Medulla oblongata (tissue), 1 donor: Measurements from ENCODE around the gene HOXD12.

Experiments used
- DNase-seq: peaks from one replicate; pipeline ENCODE4 v3.0.0-alpha.2; 2015; ENCODE audit errors: extremely low spot score

The HOXD12 gene

DNA sequence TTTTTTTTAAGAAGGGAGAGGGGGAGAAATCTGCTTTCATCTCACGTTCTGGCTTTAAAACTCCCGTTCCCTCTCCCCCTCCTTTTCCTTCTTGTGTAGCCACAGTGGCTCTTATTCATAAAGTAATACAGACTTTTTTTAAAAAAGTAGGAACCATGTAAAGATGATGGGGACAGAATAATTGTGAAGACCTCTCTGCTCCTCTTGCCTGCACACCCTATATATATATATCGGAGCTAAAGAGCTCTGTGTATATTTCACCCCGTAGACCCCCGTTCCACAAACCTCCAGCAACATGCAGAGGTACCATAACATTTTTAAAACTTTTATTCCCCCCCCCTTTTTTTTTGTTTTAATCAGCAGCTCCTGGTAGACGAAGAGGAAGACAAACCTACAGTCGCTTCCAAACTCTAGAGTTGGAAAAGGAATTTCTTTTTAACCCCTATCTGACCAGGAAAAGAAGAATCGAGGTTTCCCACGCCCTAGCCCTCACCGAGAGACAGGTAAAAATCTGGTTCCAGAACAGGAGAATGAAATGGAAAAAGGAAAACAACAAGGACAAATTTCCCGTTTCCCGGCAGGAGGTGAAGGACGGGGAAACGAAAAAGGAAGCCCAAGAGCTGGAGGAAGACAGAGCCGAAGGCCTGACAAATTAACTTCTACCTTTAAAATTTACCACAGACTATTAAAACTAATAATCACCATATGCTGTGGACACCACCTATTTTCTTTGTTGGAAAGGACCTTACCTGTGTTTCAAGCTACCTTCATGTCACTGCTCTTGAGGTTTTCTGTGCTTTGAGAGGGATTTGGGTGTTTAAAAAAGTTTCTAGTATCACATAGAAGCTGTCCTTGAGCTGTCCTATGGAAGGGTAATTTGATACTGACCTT, 31.6 kb downstream of the HOXD12 start:
- no peak for DNase-seq

DNA sequence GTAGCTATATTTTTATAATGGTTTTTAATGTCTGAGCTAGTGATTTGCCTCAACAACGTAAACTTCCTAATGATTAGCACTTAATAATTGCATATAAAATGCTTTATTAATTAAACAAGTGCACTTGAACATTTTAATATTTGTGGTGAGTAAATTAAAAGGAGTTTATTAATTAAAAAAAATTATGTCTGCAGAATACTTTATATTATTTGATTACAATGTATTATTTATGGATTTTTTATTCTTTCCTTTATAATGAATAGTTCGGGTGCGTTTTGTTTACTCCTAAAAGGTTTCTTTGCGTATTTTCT, 32.2 kb downstream of the HOXD12 start:
- DNase-seq, result no peak

DNA sequence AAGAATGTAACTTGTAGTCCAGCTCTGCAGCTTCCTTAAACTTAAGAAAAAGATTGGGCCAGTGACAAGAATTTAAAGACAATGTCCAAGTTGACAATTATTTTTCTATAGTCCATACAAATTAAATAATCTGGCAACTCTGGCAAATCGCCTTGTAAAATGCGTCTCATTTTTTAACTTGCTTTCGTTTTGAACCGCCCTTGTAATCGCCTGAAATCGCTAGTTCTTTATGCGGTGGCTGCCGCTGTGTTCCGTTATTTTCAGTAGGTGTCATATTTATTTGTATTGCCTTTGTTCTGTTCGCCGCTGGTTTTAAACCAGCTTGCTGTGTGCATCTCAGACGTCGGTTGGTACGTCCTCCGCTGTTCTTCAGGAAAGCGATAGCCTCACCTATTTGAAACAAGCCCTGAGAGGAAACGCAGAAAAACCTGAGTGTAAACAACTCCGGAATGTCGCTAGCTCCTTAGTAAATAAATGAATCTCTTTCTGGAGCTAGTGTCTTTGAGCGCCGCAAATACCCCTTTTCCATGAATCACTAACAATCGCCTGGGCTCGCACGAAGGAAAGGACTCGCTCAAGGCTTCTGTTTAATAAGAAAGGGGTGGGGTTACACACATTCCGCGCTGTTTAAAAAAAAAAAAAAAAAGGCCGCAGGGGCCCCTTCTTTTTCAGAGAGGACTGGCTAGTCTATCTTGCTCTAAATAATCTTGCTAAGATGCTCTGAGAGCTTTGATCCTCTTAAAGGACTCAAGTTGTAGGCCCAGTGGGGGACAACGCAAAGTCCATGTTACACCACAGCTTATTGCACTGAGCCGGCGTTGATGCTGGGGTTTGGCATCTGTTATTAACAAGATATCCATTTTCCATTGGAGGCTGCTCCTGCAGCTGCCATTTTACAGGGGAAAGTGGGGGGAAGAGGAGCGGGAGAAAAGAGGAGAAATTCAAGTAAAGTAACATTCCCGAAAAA, 32.9 kb downstream of the HOXD12 start:
- DNase-seq, result peak; percentile 20

DNA sequence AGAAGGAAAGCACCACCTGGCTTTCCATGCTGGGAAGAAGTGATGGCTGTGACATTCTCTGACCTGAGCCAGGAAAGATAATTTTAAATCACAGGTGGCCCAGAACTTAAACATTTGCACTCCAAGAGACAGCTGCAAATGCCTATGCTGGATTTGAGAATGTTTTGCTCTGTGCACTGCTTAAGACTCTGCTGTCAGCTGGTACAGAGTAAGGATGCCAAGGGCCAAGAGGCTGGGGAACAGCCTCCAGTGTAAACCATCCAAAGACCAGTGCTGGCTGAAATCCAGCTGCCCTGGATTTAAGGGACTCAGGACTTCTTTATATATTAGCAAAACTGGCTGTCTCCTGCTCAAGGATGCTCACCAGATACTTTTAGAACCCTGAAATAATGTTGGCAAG, 33.8 kb downstream of the HOXD12 start:
- DNase-seq, result peak; percentile 80

DNA sequence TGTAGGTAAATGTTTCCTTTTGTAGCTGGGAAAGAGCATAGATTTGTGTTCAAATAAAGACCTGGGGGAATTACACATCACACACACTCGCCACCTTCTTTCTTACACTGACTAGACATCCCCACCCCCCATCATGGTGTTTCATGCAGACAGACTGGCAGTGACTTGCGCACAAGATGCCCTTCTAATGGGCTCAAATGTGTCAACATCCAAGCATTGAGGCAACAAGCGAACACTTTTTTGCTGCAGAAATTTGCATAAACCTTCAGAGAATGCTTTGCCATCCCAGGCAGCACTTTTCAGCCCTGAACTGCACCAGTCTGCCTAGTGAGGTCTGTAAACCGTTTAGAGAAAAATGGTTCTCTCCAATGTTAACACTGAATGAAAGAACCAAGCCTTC, 34.4 kb downstream of the HOXD12 start:
- DNase-seq, result no peak

DNA sequence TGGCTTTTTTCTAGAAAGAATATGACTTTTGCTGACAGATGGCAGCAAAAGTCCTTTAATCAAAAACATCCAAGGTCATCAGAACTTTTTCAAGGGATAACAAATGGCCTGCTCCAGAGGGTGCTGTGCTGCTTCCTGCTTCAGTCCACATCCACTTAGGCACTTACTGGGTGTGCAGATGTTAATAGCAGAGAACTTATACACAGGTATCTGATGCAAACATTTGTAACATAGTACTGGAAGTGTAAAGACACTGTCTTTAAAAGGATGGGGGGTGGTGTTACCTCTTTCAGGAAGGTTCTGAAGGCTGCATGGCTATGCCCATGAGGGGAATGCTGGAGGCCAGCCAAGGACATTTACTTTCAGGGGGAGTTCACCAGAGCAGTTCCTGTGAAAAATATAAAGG, 35.4 kb downstream of the HOXD12 start:
- peak; percentile 46 for DNase-seq

DNA sequence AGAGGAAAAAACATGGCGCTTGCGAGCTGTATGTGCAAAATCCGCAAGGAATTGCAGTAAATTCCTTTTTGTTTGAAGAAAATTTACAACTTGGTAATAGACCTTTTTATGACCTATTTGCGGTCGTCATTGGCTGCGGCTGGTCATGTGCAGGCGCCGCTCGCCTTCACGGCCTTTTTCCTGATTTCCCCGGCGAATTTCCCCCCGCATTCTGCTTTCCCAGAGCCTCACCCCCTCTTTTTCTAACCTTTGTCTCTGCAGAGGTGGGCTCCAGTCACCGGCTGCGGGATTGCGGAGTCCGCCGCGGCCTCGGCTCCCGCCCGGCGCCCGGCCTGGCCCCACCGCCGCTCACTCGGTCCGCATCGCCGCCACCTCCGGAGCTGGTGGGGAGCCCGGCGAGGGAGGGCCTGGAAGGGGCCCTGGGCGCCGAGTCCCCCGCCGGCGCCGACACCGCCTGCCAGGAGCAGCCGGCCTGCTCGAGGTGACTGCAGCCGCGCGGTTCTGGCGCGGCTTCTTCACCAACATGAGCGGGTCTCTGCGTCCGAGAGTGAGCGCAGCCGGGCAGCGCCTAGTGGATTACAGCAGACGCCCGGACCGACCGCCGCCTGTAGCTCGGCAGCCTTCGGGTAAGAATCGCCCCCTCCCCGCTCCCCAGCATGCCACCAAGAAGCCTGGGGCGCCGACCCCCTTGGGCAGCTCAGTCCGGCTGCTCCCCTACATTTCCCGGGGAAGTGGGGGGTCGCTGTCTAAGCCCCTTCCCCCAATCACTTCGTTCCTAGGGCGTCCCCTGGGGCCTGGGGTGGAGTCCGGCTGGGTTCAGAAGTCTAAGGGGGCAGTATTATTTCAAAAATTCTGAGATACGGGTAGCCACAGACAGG, 37.0 kb downstream of the HOXD12 start:
- DNase-seq, result no peak

DNA sequence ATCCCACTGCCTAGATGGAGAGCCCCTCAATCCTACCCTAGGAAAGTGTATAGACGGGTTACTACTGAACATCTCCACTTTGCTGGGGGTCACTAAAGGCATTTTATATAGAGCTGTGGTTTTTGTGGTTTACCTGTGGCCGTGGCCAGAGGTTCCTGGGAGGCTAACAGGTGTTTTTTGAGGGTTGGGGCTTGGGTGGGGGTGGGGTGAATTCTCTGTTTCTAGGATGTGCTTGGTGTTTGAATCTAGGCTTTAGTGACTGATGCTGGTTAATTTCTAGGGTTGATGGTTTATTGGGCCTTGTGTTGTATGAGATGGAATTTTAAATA, 37.6 kb downstream of the HOXD12 start:
- DNase-seq, result no peak

DNA sequence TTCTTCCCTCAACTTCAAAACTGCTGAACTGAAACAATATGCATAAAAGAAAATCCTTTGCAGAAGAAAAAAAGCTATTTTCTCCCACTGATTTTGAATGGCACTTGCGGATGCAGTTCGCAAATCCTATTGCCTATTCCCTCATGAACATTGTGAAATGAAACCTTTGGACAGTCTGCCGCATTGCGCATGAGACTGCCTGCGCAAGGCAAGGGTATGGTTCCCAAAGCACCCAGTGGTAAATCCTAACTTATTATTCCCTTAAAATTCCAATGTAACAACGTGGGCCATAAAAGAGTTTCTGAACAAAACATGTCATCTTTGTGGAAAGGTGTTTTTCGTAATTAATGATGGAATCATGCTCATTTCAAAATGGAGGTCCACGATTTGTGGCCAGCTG, 38.3 kb downstream of the HOXD12 start:
- DNase-seq, result peak; percentile 26

DNA sequence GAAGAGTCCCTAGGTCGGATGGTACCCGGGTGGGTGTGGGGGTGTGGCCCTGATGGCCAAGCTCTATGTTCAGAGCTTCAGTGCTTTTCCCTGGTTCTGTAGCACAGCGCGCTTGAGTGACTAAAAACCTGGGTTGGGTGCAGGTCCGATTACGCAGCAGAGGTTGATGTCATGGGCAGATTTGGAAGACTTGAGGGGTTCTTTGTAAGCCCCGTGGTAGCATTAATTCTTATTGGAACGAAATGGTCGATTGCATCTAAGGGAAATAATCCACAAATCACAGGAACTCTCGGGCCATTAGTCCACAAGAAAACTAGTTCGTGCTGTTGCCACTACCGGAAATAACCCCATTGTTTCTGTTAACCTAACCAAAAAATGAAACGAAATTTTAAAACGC, 38.9 kb downstream of the HOXD12 start:
- peak; percentile 38 for DNase-seq

DNA sequence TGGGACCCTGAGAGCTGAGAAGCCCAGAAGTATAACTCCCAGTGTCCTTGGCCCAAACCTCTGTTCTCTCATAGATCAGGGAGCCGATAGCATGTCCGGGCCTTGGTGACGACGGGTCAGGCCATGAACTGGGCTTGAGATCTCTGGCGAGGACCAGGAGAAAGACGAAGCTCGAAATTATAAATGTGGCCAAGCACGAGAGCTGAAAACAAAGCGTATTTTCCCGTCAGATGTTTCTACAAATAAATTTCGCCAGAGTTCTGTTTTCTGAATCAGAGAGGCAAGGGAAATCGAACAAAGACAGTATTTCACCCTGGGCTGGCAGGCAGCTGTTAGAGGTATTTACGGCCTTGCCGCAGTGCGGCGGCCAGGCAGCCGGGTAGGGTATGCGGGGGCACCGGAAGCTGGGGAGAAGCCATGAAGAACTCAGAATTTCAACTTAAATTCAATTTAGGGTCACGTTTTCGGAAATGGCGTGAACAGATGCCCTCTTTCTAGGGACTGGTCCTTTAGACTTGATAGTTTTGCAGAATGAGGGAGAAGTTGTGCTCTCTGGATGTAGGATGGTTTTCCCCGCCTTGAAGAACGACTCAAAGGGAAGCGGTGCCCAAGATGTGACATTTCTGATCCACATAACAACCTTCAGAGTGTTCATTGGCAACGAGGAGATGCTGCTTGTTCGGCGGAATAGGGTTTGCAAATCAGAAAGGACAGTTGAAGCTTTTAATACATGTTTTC, 39.5 kb downstream of the HOXD12 start:
- DNase-seq, result peak; percentile 48

DNA sequence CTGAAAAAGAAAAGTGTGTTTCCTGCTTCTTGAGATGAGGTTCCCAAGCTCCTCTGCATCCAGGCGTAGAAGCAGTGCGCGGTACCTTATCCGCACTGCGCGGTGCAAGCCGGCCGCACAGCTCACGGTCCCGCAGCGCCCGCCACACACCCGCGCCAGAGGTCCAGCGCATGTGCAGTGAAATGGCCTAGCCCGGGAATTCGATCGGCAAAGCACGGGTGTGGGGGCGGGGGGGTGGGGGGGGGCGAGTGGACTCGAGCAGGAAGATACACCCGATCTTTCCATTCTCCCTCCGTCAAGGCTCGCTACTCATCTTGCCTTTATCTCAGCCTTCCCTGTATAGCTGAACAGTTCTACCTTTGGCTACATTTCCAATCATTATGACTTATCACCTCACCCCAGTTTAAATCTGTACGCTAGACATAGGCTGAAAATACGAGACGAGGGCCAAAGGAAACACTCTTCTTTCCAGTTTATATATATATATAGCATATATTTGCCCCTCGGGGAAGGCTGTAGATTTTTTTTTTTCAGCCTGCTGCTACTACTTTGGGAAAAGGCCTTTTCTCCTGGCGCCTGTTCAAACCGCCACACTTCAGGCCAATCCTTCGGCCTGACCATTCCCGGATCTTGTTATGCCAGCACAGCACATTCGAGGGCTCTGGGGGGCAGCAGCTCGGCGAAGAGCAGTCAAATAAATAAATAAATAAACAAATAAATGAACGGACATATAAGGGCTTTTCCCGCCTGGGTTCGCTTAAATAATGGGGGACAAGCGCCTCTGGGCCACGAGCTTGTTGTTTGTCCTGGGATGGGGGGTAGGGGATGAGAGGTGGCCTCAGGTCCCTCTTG, 40.3 kb downstream of the HOXD12 start:
- peak; percentile 48 for DNase-seq

DNA sequence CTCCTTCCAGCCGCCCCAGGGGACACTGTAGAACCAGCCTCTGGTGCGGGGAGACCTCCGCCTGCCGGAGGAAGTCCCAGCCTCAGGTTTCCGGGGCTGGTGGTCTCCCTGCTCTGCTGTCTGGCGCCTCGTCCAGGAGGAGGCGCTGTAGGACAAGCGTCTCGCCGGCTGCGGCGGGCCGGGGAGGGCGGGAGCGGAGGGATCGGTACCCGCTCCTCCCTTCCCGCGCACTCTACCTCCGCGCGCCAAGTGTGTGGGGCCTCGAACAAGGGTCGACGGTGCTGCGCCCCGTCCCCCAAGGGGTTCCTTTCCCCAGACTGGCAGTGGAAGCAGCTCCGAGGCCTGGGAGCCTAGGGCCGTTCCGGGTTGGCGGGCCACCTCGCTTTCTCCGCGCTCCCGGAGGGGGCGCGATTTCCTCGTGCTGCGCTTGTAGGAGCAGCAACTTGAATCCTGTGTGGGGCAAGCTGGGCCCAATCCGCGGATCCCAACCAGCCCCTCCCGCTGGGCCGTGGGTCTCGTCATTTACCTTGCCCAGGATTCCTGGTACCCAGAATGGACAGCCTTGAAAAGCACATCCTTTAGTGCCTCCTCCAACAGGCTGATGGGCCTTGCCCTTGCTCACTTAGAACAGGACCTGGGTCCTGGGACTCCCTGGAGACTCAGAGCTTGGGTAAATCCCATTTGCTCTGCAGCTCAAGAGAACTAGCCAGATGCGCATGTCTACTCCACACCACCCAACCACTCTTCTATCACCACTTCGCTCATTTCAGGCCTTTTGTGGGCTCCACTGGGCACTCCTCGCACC, 41.1 kb downstream of the HOXD12 start:
- DNase-seq, result peak; percentile 91

DNA sequence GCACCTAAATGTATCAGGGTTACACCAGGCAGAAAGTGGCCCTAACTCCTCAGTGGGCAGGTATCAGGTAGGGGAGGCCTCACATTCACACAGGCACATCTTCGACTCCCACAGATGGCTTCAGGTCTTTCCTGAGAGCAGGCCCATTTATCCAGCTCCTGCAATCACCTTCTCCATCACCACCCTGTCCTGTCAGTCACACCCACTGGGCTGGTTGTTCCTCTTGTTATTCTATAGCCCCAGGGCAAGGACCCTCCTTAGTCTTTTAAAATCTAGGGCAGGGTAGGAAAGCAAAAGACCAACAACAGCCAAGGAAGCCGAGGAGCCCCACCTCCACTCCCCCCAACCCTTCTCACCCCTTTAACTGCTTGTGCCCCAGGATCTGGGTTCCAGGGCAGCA, 42.7 kb downstream of the HOXD12 start:
- no peak for DNase-seq

DNA sequence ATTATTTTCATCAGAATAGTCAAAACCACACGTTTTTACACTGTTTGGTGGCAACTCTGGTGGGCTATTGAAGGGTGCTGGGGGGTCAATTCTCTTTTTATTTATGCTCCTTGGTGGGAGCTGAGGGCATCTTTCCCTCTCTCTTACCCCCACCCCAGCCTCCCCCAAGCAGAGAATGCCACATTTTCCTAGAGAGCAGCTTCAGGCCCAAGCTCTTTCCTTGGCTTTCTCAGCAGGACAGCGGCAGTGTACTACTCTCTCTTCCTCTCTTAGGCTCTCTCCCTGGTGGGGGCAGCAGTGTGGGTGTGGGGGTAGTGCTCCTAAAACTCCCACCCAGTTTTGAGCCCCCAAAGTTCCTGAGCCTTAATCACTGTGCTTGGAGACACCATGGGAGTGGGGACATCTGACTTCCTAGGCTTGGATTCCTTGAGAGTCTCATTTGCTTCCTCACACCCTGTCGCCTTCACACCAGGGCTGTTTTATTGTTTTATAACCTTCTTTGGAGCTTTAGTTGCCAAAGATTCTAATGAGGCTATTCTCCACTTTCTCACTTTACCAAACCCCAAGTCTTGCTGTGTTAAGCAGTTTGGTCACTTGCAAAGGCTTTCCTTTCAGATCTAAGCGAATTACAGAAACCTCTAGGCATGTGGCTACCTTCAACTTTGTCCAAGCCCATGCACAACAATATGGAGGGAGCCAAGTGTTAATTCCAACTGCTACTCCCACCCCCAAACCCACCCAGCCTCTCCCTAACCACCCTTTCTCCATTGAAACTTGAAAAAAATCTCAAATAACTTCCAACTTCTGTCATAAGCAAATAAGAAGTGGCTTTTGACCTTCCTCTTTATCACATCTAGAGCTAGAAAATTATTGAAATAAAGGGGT, 45.7 kb downstream of the HOXD12 start:
- no peak for DNase-seq

DNA sequence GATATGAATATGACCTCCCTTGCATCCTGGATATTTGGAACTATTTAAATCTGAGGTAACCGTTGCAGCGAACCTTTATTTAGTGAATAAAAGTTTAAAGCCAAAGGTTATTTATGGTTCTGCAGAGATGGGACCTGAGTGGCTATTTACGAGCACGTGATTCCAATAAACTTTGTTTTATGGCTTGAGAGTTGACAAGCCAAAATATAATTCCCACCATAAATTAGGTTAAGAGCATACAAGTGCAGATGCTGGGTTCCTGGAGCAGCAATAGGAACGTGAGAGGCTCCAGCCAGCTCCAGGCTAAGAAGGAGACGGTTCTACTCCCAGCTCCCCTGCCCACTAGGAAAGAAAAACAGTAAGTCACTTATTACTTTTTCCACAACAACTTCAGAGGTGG, 46.5 kb downstream of the HOXD12 start:
- DNase-seq, result no peak

DNA sequence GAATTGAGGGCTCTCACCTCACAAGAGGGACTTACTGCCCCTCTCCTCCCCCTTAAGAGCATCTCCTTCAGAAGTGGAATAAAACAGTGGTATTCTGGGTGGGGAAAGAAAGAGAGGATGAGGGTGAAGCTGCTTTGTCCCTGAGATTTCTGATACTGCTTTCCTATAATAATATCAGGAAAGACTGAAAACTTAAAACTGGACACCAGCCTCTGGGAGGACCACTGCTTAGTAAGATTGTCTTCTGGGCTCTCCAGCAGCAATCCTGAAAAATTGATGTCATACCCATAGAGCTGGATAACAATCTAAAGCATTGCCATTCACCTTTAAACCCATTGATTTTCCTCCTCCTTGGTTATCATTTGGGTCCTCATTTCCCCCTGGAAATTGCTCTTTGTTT, 47.0 kb downstream of the HOXD12 start:
- DNase-seq, result no peak

DNA sequence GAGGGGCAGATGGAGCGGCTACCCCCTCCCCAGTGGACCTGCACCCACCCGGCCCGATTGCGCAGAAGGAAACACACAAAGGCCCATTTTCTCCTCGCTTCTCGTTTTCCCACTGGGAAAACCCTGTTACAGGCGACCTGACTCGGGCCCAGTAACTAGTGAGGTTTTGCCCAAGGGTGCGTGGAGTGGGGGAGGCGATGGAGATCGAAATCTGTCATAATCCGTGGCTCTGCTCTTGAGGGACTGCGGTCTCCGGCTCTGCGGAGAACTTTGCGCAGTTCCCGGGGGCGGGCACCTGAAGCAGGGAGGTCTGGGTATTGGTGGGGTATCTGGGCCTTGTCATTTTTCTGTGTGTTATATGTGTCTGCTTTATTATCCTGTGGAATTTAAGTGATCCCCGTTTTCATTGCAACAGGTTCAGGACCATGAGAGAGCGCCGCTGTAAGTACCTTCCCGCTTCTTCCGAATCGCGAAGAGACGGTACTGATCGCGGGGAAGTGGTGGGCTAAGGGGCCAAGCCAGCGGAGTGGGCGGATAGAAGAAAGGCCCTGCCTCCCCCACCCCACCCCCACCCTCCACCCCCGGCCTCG, 47.7 kb downstream of the HOXD12 start:
- DNase-seq, result no peak
